Kidney glomerular epithelial cell (primary cell): ENCODE results near the gene EIF4G1.

Source experiments
- DNase-seq: peaks from one replicate; lab custom pipeline; 2025; lab: John Stamatoyannopoulos, UW

Gene EIF4G1

GRCh38 chr3:184352149-184352785 lies 37.9 kb downstream of the EIF4G1 start:
- DNase-seq, result no peak

- DNase-seq, result no peak
Observed at GRCh38 chr3:184352897-184353545, 38.6 kb downstream of the EIF4G1 start.

- DNase-seq, result no peak
Observed at GRCh38 chr3:184353546-184353941, 39.1 kb downstream of the EIF4G1 start.

- peak; percentile 10 for DNase-seq
Observed at GRCh38 chr3:184354121-184354728, 39.8 kb downstream of the EIF4G1 start.

- DNase-seq, result no peak
Observed at GRCh38 chr3:184354754-184355153, 40.3 kb downstream of the EIF4G1 start.

GRCh38 chr3:184355261-184356040 lies 41.0 kb downstream of the EIF4G1 start:
- no peak for DNase-seq

GRCh38 chr3:184357248-184358123 lies 43.1 kb downstream of the EIF4G1 start:
- no peak for DNase-seq

- DNase-seq, result no peak
Observed at GRCh38 chr3:184358124-184358767, 43.8 kb downstream of the EIF4G1 start.

- DNase-seq, result no peak
Observed at GRCh38 chr3:184358921-184359350, 44.5 kb downstream of the EIF4G1 start.

GRCh38 chr3:184359610-184360009 lies 45.2 kb downstream of the EIF4G1 start:
- DNase-seq, result no peak

GRCh38 chr3:184360070-184360928 lies 45.9 kb downstream of the EIF4G1 start:
- DNase-seq, result no peak

GRCh38 chr3:184360929-184361531 lies 46.6 kb downstream of the EIF4G1 start:
- no peak for DNase-seq

- DNase-seq, result peak; percentile 24
Observed at GRCh38 chr3:184361532-184361931, 47.1 kb downstream of the EIF4G1 start, which contains the start of the genes CLCN2 and POLR2H. Gene CLCN2 (minus strand): TSS chr3:184361605. CDS start chr3:184361479, 126 bp downstream. Gene POLR2H (plus strand): TSS chr3:184361710. CDS start chr3:184363493, 1,783 bp downstream.

- peak; percentile 41 for DNase-seq
Observed at GRCh38 chr3:184361932-184362667, 47.7 kb downstream of the EIF4G1 start.

- DNase-seq, result peak; percentile 92
Observed at GRCh38 chr3:184362668-184363546, 48.5 kb downstream of the EIF4G1 start.

- no peak for DNase-seq
Observed at GRCh38 chr3:184366619-184367289, 52.3 kb downstream of the EIF4G1 start.

- no peak for DNase-seq
Observed at GRCh38 chr3:184368116-184368515, 53.7 kb downstream of the EIF4G1 start.
